OCI-M2 (cell line): ENCODE data around the gene CST6.
"Not testable (repeated sequence)": the region's sequence is repeated elsewhere in the genome, so short reads cannot be mapped to it uniquely, and the experiment has no call there.

Experiments used
- DNase-seq: peaks from one replicate; lab custom pipeline; 2025; ENCODE audit not compliant: unreplicated experiment; lab: John Stamatoyannopoulos, UW

Gene CST6

GRCh38 chr11:65983589-65983987 lies 28.2 kb upstream of the CST6 start:
- DNase-seq: no peak

GRCh38 chr11:65987336-65987735 lies 24.5 kb upstream of the CST6 start:
- no peak for DNase-seq

GRCh38 chr11:65988791-65989592 lies 22.8 kb upstream of the CST6 start:
- peak; percentile 66 for DNase-seq

- DNase-seq: no peak
Observed at GRCh38 chr11:65992056-65992455, 19.8 kb upstream of the CST6 start.

GRCh38 chr11:65997286-65997685 lies 14.5 kb upstream of the CST6 start:
- DNase-seq: no peak

- DNase-seq: peak; percentile 60
Observed at GRCh38 chr11:66001942-66002647, 9.7 kb upstream of the CST6 start, which contains the start of the genes BANF1 and EIF1AD. BANF1 (plus strand) TSS chr11:66002503; CDS start chr11:66003251, 748 bp downstream. EIF1AD (minus strand) TSS chr11:66002157; CDS start chr11:66000389, 1,768 bp downstream.

GRCh38 chr11:66002648-66003225 lies 9.1 kb upstream of the CST6 start:
- no peak for DNase-seq

GRCh38 chr11:66003291-66003690 lies 8.5 kb upstream of the CST6 start:
- DNase-seq: no peak

GRCh38 chr11:66004186-66004585 lies 7.6 kb upstream of the CST6 start:
- DNase-seq: no peak

GRCh38 chr11:66006134-66006890 lies 5.5 kb upstream of the CST6 start:
- no peak for DNase-seq

- DNase-seq: no peak
Observed at GRCh38 chr11:66006891-66007176, 5.0 kb upstream of the CST6 start.

GRCh38 chr11:66007201-66007634 lies 4.6 kb upstream of the CST6 start:
- DNase-seq: no peak

GRCh38 chr11:66008095-66008467 lies 3.7 kb upstream of the CST6 start:
- DNase-seq: no peak

GRCh38 chr11:66008468-66009101 lies 3.2 kb upstream of the CST6 start:
- no peak for DNase-seq

GRCh38 chr11:66010036-66010435 lies 1.8 kb upstream of the CST6 start:
- not testable (repeated sequence) for DNase-seq

GRCh38 chr11:66011239-66011784 lies 496 bp upstream of the CST6 start:
- no peak for DNase-seq

- no peak for DNase-seq
Observed at GRCh38 chr11:66012371-66012945, 650 bp downstream of the CST6 start.

GRCh38 chr11:66012946-66013761 lies 1.3 kb downstream of the CST6 start:
- DNase-seq: no peak

GRCh38 chr11:66013762-66014100 lies 1.9 kb downstream of the CST6 start:
- DNase-seq: no peak
